Thoracic aorta (tissue), 2 donors: Measurements from ENCODE around the gene PREX1. TPM values are rescaled to one million over a fixed set of nuclear protein-coding genes. Genes with fewer than 3 reads are reported as not detected.

Experiments used
- ATAC-seq: fragments of 150-250 bp; one replicate; pipeline ENCODE4 v1.8.0; 2017; ENCODE audit warnings: low read depth; ENCODE audit not compliant: insufficient number of reproducible peaks, low FRiP score
- DNase-seq: peaks from one replicate; pipeline ENCODE4 v3.0.0-alpha.2; 2020; ENCODE audit warnings: low spot score
- H3K27ac ChIP-seq, 2 donors: fragments of 200-600 bp; sonication (generic); 1 replicate in 1 of 2; 2 replicates in 1 of 2; pipeline ENCODE4 v1.5.1; 2016; ENCODE audit warnings: mild to moderate bottlenecking in 2 of 2, moderate library complexity in 2 of 2
- H3K27me3 ChIP-seq: fragments of 200-600 bp; sonication (generic); replicated peaks from 2 replicates; pipeline ENCODE4 v1.6.0; 2016; ENCODE audit warnings: mild to moderate bottlenecking; ENCODE audit not compliant: insufficient read depth
- H3K36me3 ChIP-seq: fragments of 200-600 bp; sonication (generic); one replicate; pipeline ENCODE4 v1.5.1; 2016
- H3K4me1 ChIP-seq, 2 donors: fragments of 200-600 bp; sonication (generic); 1 replicate in 1 of 2; 2 replicates in 1 of 2; pipeline versions ENCODE4 v1.5.1 to v1.6.0; 2016; ENCODE audit warnings: low read depth in 2 of 2, mild to moderate bottlenecking in 1 of 2; ENCODE audit not compliant: control insufficient read depth in 1 of 2
- H3K4me3 ChIP-seq: fragments of 200-600 bp; sonication (generic); 2 replicates; pipeline ENCODE4 v1.5.1; 2016; ENCODE audit warnings: mild to moderate bottlenecking
- H3K9me3 ChIP-seq: fragments of 200-600 bp; sonication (generic); 2 replicates; pipeline ENCODE4 v1.5.1; 2016
- total RNA-seq, 2 donors: library from RNA; depleted of rRNA; stranded (reverse); fragments of >200 nt; gene quantifications; one replicate each; pipeline versions ENCODE4 v1.1.0 to v1.2.3, GENCODE V29; 2016
- TF ChIP-seq, protein P1 (sequence below): fragments of 200-600 bp; sonication (generic); IDR thresholded peaks from one replicate; pipeline ENCODE4 v1.5.1; 2019; ENCODE audit warnings: antibody characterized with exemption

PREX1 gene
- total RNA-seq, 2 donors from 2014 or later = 94.6 to 101 TPM

DNA sequence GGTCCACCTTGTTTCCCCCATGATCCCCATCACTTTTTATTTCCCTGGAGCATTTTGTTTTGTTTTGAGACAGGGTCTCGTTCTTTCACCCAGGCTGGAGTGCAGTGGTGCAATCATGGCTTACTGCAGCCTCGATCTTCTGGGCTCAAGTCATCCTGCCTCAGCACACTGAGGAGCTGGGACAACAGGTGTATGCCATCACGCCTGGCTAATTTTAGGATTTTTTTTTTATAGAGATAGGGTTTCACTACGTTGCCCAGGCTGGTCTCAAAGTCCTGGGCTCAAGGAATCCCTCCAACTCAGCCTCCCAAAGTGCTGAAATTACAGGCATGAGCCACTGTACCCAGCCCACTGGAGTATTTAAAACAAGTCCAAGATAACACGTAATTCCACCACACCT lies 179.9 kb downstream of the PREX1 start:
- ATAC-seq = no peak
- peaks cover 82% of the 10 kb centered on the region for H3K36me3 ChIP-seq

DNA sequence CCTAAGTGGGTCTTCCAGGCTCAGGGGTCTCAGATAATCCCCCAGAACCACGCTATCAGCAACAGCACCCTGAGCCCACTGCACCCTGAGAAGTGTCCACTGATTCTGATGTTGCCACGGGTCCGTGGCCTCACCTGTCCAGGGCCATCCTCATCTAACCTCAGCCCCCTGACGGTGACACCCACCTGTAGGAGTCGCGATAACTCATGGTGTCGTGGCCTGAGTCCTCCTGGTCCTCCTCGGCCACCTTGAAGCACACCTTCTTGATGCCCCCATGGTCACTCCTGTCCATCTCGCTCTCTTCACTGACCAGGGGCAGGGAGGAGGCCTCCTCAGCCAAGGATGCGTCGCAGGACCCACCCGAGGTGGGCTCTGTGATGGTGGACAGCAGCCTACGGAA lies 182.1 kb downstream of the PREX1 start:
- TF ChIP-seq, protein P1, sequence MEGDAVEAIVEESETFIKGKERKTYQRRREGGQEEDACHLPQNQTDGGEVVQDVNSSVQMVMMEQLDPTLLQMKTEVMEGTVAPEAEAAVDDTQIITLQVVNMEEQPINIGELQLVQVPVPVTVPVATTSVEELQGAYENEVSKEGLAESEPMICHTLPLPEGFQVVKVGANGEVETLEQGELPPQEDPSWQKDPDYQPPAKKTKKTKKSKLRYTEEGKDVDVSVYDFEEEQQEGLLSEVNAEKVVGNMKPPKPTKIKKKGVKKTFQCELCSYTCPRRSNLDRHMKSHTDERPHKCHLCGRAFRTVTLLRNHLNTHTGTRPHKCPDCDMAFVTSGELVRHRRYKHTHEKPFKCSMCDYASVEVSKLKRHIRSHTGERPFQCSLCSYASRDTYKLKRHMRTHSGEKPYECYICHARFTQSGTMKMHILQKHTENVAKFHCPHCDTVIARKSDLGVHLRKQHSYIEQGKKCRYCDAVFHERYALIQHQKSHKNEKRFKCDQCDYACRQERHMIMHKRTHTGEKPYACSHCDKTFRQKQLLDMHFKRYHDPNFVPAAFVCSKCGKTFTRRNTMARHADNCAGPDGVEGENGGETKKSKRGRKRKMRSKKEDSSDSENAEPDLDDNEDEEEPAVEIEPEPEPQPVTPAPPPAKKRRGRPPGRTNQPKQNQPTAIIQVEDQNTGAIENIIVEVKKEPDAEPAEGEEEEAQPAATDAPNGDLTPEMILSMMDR = no peak
- Histone ChIP-seq H3K9me3 (no peaks in the 10 kb centered on the region), H3K4me1 (no peaks in the 10 kb centered on the region), H3K27me3 (no peaks in the 10 kb centered on the region), H3K36me3 (peaks cover 78% of the 10 kb centered on the region), H3K4me3 (no peak overlapping the region), H3K27ac (no peak overlapping the region)
- no peak for DNase-seq
- ATAC-seq = no peak

More for the DNA sequence above, 179.9 kb downstream of the PREX1 start:
- H3K4me3 ChIP-seq = no peak overlapping the region
- no peak for DNase-seq
- no peak overlapping the region for H3K27ac ChIP-seq
- H3K4me1 ChIP-seq = no peaks in the 10 kb centered on the region
- TF ChIP-seq, protein P1 = no peak
- H3K9me3 ChIP-seq = no peaks in the 10 kb centered on the region
- H3K27me3 ChIP-seq = no peaks in the 10 kb centered on the region

DNA sequence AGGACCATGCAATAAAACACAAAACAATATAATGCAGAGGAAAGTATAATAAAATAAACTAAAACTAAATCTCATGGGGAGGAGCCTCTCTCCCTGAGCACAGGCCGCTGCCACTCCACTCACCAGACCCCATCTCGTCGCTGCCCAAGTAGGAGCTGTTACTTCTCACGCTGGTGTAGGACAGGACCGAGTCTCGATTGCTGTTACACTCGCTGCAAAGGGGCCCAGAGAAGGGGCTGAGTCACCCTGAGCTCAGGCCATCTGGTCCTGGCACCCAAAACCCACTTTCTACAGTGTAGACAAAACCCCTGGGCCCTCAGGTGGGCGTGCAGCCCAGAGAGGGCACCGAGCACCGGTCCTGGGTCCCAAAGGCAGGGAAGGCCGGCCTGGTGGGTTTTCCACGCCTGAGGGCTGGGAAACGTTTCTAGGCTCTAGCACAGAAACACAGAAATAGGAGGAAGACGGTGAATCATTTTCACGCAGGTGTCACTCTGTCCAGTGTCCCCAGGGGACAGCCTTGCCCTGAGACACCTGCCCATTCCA lies 183.4 kb downstream of the PREX1 start:
- Histone ChIP-seq H3K27me3 (no peaks in the 10 kb centered on the region), H3K36me3 (peaks cover 79% of the 10 kb centered on the region), H3K27ac (no peak overlapping the region), H3K4me1 (no peaks in the 10 kb centered on the region), H3K9me3 (no peaks in the 10 kb centered on the region), H3K4me3 (no peak overlapping the region)
- no peak for ATAC-seq
- no peak for DNase-seq
- TF ChIP-seq, protein P1 = no peak

DNA sequence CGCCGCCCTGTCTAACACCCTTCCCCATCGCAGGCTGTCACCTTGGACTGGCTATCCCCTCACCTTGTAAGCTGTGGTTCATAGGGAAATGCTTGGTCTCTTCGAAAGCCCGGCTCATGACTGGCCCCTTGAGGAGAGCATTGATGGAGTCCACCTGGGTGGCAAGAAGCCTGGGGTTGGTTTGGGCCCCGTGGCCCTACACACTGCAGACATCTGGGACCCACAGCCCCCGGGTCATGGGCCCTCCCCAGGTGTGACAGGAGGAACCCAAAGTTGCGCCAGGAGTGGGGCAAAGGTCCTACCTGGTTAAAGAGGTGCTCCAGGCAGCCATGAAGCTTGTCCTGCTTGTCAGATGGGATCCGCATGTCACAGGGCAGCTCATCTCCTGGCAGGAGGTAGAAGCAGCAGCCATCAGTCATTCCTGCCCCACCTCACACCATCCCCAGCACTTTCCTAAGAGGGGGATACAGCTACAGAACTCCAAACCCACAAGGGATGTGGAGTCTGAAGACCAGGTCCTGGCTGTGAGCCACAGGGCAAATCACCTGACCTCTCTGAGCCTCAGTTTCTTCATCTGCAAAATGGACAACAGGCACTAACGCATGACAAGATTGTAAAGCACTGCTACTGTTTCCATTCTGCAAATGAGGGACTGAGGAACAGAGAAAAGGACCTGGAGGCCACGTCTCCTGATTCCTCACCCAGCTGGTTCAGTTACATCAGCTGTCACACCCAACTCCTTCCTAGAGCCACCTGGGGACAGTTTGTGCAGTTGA lies 185.5 kb downstream of the PREX1 start:
- DNase-seq (no peak), ATAC-seq (no peak)
- H3K27me3 ChIP-seq = no peaks in the 10 kb centered on the region
- no peak overlapping the region for H3K4me3 ChIP-seq
- TF ChIP-seq, protein P1 = no peak
- peaks cover 80% of the 10 kb centered on the region for H3K36me3 ChIP-seq
- H3K4me1 ChIP-seq = no peaks in the 10 kb centered on the region
- H3K27ac ChIP-seq = no peak overlapping the region
- no peaks in the 10 kb centered on the region for H3K9me3 ChIP-seq

- Histone ChIP-seq H3K27me3 (no peaks in the 10 kb centered on the region), H3K4me1 (no peaks in the 10 kb centered on the region), H3K4me3 (no peak overlapping the region), H3K27ac (no peak overlapping the region), H3K9me3 (no peaks in the 10 kb centered on the region), H3K36me3 (peaks cover 78% of the 10 kb centered on the region)
- TF ChIP-seq, protein P1 = no peak
- DNase-seq (no peak), ATAC-seq (no peak)
These were observed 186.9 kb downstream of the PREX1 start for GRCh38 chr20:48640871-48641270.
